BJ (cell line): ENCODE results near the gene SYNJ2. TPM values are rescaled to one million over a fixed set of nuclear protein-coding genes. Genes with fewer than 3 reads are reported as not detected.

Source experiments
- CTCF ChIA-PET: fragments of 350-600 bp; formaldehyde crosslinking; extraction: SDS; loops from one replicate; lab custom pipeline; 2021; ENCODE audit warnings: antibody characterized with exemption, inconsistent platforms; lab: Yijun Ruan, JAX
- POLR2A ChIA-PET: fragments of 300-600 bp; sonication (Branson Sonifier 250); formaldehyde crosslinking; extraction: SDS; loops from one replicate; lab custom pipeline; 2021; ENCODE audit warnings: antibody characterized with exemption; lab: Charles Lee
- DNase-seq: peaks from one replicate; pipeline ENCODE4 v3.0.0-alpha.2; 2011; ENCODE audit warnings: low read depth
- H3K27me3 ChIP-seq: 2 replicates; pipeline ENCODE4 v1.6.0; 2011; ENCODE audit warnings: low read length; ENCODE audit not compliant: control insufficient read depth, insufficient read depth
- H3K36me3 ChIP-seq: 2 replicates; pipeline ENCODE4 v1.5.1; 2011; ENCODE audit warnings: low read length; ENCODE audit not compliant: control insufficient read depth, insufficient read depth
- H3K4me3 ChIP-seq: 2 replicates; pipeline ENCODE4 v1.5.1; 2011; ENCODE audit warnings: low read depth, mild to moderate bottlenecking, control low read depth, low read length
- polyA plus RNA-seq: library from polyadenylated mRNA; depleted of rRNA; stranded (reverse); fragments of >200 nt; gene quantifications from 2 replicates; pipeline ENCODE4 v1.2.3, GENCODE V29; 2011
- TF ChIP-seq, protein P1 (sequence below): IDR thresholded peaks from 2 replicates; pipeline ENCODE4 v1.5.1; 2011; ENCODE audit warnings: low read depth, mild to moderate bottlenecking, control low read depth, inconsistent platforms, low read length, moderate library complexity; ENCODE audit not compliant: insufficient read depth

The SYNJ2 gene
- polyA plus RNA-seq, 1 experiment, result 29.9 TPM

DNA sequence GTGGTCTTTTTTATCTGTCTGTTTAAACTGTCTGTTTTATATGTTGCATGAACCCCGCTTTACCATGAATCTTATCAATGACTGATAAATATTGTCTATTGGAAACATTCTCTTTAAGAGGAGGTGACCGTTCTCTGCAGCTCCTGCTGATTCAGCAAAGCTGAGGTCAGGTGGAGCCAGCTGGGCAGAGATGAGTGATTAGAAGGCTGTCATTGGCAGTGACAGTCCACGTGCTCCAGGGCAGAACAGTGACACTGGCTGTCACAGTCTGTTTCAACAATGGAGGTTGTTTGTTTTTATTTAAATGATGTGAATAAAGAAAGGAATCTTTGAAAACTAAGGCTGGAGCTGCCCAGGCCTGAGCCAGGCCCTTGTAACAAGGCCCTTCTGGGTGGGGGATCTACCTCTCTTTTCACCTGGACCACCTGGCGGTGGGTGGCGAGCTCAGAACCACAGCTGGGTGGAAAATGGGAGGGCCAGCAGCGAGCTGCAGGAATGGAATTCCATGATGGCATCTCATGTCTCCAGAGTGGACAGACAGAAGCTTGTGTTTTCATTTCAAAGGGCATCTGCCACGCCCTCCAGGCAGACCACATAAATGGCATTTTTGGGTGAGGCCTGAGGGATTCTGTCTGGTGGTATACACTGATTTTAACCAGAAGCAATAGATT, 12.6 kb downstream of the SYNJ2 start:
- ChIA-PET POLR2A (interaction anchor here (1.1 kb wide), 1 partner anchor 12 kb away, joined by 5 read pairs; the partner anchor contains the start of gene SYNJ2), CTCF (interaction anchor here (1.1 to 1.9 kb wide), 4 partner anchors 9 to 78 kb away, joined by 4 to 9 read pairs (median 4); no protein-coding TSS in a partner anchor)
- TF ChIP-seq, protein P1, sequence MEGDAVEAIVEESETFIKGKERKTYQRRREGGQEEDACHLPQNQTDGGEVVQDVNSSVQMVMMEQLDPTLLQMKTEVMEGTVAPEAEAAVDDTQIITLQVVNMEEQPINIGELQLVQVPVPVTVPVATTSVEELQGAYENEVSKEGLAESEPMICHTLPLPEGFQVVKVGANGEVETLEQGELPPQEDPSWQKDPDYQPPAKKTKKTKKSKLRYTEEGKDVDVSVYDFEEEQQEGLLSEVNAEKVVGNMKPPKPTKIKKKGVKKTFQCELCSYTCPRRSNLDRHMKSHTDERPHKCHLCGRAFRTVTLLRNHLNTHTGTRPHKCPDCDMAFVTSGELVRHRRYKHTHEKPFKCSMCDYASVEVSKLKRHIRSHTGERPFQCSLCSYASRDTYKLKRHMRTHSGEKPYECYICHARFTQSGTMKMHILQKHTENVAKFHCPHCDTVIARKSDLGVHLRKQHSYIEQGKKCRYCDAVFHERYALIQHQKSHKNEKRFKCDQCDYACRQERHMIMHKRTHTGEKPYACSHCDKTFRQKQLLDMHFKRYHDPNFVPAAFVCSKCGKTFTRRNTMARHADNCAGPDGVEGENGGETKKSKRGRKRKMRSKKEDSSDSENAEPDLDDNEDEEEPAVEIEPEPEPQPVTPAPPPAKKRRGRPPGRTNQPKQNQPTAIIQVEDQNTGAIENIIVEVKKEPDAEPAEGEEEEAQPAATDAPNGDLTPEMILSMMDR, result no peak
- Histone ChIP-seq H3K4me3 (no peak overlapping the region), H3K36me3 (peaks cover 2% of the 10 kb centered on the region; the same call in 1 of the 2 replicates), H3K27me3 (no peaks in the 10 kb centered on the region)
- no peak for DNase-seq

DNA sequence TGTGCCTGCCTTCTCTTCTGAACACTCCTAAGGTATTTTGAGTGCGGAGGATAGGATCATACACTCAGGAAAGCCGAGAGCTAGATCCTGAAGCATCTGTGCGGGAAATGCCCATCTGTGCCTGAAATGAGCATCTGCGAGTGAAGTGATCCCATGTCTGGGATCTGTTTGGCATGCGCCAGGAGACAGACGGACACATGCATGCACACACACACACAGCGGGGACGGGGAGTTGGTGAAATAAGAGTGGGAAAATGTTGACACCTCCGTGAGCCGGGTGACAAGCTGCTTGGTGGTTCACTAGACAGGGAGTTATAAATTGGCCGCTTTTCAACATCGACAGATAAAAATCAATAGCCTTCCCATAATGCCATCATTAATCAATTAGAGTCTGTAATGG, 13.8 kb downstream of the SYNJ2 start:
- Histone ChIP-seq H3K27me3 (no peaks in the 10 kb centered on the region), H3K36me3 (peaks cover 2% of the 10 kb centered on the region; the same call in 1 of the 2 replicates), H3K4me3 (no peak overlapping the region)
- CTCF ChIA-PET, result interaction anchor here (0.8 to 1.9 kb wide), 5 partner anchors 8 to 77 kb away, joined by 4 to 9 read pairs (median 4); no protein-coding TSS in a partner anchor
- DNase-seq, result no peak
- POLR2A ChIA-PET, result no interaction called here
- TF ChIP-seq, protein P1, result no peak

DNA sequence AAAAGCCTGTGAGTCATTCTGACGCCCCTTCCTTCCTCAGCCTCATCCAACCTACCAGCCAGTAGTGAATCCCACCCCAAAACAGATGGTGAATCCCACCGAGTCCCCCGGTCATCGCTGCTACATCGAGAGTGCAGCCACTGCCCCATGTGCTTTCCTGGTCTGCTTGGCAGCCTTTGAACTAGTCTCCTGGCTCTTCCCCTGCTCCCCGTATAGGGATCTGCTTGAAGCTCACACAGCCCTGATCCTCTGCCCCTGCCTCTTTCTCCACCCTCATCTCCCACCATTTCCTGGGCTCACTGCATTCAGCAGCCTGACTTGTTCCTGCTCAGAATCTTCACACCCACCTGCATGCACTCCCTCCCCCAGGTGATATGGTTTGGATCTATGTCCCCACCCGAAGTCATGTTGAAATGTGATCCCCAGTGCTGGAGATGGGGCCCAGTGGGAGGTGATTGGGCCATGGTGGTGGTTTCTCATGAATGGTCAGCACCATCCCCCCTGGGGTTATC, 14.6 kb downstream of the SYNJ2 start:
- peaks cover 1% of the 10 kb centered on the region; the same call in 1 of the 2 replicates for H3K36me3 ChIP-seq
- ChIA-PET CTCF (interaction anchor here (0.6 to 1.2 kb wide), 2 partner anchors 9 to 26 kb away, joined by 3 to 4 read pairs; no protein-coding TSS in a partner anchor), POLR2A (no interaction called here)
- no peak for DNase-seq
- H3K4me3 ChIP-seq, result no peak overlapping the region
- TF ChIP-seq, protein P1, result no peak
- H3K27me3 ChIP-seq, result no peaks in the 10 kb centered on the region

DNA sequence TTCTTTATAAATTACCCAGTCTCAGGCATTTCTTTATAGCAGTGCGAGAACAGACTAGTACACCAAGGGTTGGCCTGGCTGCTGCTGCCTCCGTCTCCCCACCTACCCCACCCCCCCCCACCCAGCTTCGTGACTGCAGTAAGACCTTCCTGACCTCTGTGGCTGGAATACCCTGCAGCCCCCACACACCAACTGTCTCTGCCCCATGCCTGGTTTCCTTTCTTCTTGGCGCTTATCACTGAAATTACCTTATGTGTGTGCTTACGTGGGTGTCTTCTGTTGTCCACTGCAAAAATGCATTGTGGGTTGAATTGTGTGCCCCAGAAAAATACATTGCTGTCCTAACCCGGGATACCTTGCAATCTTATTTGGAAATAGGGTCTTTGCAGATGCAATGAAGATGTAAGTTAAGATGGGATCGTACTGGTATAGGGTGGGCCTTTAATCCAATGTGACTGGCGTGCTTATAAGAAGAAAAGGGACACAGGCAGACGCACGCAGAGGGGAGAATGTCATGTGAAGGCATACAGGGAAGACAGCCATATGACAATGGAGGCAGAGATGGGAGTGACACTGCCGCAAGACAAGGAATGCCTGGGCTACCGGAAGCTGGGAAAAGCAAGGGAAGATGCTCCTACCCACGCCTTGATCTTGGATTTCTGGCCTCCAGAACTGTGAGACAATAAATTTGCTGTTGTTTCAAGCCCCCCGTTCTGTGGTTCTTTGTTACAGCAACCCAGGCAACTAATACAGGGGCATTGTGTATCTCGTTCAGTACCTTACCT, 15.4 kb downstream of the SYNJ2 start:
- TF ChIP-seq, protein P1, result no peak
- Histone ChIP-seq H3K36me3 (peaks cover 1% of the 10 kb centered on the region; the same call in 1 of the 2 replicates), H3K4me3 (no peak overlapping the region), H3K27me3 (no peaks in the 10 kb centered on the region)
- CTCF ChIA-PET, result interaction anchor here (0.6 kb wide), 1 partner anchor 25 kb away, joined by 3 read pairs; no protein-coding TSS in a partner anchor
- no peak for DNase-seq
- POLR2A ChIA-PET, result no interaction called here
